Activated CD4-positive, alpha-beta T cell treated with anti-CD3 and anti-CD28 coated beads for 24 hours (primary cell): Measurements from ENCODE around the gene ZBTB46.

ENCODE experiments used
- DNase-seq, 2 donors: peaks; one replicate each; pipeline ENCODE4 v3.0.0-alpha.2; 2020; ENCODE audit warnings: low read depth in 2 of 2

Gene ZBTB46

GRCh38 chr20:63746751-63747315 is 84.2 kb downstream of the ZBTB46 start:
- DNase-seq: no peak

GRCh38 chr20:63745961-63746731 is 84.9 kb downstream of the ZBTB46 start:
- no peak for DNase-seq

DNA sequence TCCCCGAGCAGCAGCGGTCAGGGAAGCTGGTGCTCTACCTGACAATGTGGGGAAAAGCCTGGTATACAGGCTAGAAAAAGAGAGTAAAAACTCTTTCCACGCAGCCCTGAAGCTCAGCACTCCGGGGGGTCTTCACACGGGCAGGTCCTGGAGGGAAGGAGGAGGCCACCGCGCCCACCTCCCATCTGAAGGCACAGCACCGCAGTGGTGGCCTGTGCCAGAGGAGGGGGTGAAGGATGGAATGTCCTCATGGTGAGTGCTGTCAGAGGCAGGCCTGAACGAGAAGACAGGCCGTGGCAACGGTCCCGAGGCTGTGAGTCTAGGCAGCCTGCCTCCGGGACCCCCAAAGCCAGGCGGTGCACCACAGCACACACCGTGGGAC is 85.6 kb downstream of the ZBTB46 start:
- DNase-seq: no peak

- DNase-seq: no peak
Measured at GRCh38 chr20:63744574-63745423, 86.3 kb downstream of the ZBTB46 start.

GRCh38 chr20:63744158-63744557 is 86.9 kb downstream of the ZBTB46 start:
- no peak for DNase-seq

DNA sequence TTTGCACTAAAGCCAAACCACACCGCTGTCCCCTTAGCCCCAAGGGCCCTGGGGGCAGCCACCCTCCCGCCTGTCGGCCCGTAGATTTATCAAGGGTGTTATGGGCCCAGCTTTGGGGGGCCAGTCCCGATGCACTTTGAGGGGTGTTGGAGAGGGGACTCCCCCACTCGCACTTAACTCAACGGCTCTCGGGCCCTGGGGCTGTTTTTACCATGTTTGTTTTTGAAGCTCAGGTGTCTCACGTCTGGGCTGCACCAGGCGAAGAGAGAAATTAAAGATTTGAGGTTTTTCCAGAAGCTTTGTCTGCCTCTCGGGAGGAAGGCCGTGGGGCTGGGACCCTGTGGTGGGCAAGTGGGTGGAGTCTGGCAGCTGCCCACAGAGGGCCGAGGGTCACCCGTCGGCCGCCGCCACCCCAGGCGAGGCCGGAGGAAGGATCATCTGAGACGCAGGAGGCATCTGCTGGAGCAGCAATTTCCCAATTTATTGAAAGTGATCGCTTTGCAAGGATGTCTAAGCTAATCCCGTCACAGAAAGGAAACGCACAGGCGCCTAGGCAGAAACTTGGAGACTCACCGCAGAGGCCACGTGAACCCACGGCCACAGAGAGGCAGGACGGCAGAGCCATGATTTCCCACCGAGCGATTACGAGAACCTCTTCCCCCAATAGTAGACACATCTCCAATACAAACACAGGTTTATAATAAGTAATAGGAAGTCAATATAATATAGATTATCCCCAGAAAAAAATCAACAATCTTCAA is 87.7 kb downstream of the ZBTB46 start:
- no peak for DNase-seq

- no peak for DNase-seq
Measured at GRCh38 chr20:63742381-63743024, 88.6 kb downstream of the ZBTB46 start.

DNA sequence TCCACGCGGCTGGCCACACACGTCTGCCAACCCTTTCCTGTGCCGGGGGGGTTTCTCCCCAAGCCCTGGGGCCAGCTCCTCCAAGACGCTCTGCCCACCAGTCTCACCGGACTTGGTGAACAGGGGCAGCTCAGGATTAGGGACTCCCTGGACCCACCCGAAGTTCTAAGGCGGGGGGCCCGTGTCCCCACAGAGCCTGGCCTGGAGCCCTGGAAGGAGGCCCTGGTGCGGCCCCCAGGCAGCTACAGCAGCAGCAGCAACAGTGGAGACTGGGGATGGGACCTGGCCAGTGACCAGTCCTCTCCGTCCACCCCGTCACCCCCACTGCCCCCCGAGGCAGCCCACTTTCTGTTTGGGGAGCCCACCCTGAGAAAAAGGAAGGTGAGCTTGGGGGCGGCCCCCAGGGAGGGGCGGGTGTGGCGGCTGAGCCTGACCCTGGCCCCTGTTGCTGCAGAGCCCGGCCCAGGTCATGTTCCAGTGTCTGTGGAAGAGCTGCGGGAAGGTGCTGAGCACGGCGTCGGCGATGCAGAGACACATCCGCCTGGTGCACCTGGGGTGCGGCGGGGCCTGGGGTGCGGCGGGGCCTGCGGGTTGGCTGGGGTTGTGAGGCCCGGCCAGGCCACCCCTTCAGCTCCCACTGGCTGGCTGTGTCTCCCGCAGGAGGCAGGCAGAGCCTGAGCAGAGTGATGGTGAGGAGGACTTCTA is 89.2 kb downstream of the ZBTB46 start:
- DNase-seq: no peak

DNA sequence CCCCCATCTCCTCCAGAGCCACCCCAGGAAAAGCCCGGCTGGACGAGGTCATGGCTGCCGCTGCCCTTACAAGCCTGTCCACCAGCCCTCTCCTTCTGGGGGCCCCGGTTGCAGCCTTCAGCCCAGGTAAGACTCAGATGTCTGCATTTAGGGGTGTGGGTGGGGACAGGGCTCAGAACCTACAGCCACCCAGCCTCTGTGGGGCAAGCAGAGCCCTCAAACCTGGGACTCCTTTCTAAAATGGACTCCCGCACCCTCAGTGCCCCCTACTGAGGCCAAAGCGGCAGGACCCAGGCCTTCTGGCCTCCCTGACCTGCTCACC is 89.7 kb downstream of the ZBTB46 start:
- no peak for DNase-seq

- DNase-seq: no peak
Measured at GRCh38 chr20:63740627-63741353, 90.3 kb downstream of the ZBTB46 start.

- no peak for DNase-seq
Measured at GRCh38 chr20:63740070-63740626, 90.9 kb downstream of the ZBTB46 start.

GRCh38 chr20:63739130-63740069 is 91.7 kb downstream of the ZBTB46 start, which contains the start of gene SLC2A4RG:
TSS of gene SLC2A4RG (plus strand) at chr20:63739776. CDS start at chr20:63739913, 137 bp downstream.
- DNase-seq: no peak

DNA sequence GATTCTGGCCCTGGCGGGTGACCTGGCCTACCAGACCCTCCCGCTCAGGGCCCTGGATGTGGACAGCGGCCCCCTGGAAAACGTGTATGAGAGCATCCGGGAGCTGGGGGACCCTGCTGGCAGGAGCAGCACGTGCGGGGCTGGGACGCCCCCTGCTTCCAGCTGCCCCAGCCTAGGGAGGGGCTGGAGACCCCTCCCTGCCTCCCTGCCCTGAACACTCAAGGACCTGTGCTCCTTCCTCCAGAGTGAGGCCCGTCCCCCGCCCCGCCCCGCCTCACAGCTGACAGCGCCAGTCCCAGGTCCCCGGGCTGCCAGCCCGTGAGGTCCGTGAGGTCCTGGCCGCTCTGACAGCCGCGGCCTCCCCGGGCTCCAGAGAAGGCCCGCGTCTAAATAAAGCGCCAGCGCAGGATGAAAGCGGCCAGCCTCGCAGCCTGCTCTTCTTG is 92.4 kb downstream of the ZBTB46 start:
- no peak for DNase-seq

- DNase-seq: no peak
Measured at GRCh38 chr20:63737945-63738686, 92.9 kb downstream of the ZBTB46 start.

GRCh38 chr20:63737695-63737944 is 93.4 kb downstream of the ZBTB46 start:
- no peak for DNase-seq

GRCh38 chr20:63736893-63737694 is 94.0 kb downstream of the ZBTB46 start:
- no peak for DNase-seq
